GM19238 (cell line): Measurements from ENCODE around the gene MTMR10.

ENCODE experiments used
- DNase-seq: peaks from one replicate; pipeline ENCODE4 v3.0.0; 2011; ENCODE audit warnings: low spot score; ENCODE audit not compliant: insufficient read length

The MTMR10 gene

DNA sequence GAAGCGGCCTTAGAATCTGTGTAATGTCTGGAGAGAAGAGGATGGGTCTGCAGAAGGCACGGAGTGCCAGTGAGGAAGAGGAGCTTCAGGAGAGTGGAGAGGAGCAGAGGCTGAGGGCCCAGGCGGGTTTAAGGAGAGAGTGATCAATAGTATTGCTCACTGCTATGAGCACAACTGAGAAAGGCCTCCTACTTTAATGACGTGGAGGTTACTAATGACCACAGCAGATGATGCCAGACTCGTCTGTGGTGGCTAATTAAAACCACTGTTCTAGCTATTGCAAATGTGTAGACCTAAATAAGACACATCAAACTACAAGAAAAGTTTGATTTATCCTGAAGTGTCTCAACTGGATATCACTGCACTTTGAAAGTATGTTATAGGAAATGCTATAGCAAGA, 33.2 kb downstream of the MTMR10 start:
- DNase-seq: no peak

DNA sequence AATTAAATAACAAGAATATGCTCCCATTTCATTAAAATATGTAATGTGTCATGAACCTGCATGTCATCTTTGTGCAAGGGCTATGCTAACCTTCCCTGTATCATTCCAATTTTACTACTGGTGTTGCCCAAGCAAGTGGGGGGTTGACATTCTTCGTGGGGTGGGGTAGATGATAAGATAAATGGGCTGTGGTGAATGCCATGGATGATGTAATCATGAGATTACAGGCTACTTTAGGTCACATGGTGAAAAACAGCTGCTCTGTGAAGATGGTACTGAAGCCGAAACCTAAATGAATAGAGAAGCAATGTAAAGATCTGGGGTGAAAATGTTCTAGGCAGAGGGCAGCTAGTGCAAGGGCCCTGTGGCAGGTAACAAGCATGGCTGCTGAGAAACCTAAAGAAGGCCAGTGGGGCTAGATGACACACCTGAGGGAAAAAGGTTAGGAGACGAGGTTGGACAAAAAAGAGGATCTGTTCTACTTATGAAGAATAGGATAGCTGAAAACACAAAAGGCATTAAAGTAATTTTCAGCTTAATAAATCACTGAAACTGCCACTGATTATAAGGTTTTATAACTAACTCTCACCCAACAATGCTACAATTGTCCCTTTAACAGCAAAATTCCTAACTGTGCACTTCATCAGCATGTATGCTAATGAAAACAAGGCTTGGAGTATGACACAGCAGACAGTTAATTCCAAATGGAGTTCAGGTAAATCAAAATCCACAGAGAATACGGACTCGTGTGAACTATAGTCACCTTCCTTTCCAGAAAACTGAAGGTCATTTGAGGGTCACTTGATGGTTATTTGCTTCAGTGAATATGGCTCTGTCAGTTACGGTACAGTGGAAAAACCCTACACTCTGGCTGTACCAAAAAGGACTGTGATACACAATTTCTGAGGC, 35.0 kb downstream of the MTMR10 start:
- no peak for DNase-seq

DNA sequence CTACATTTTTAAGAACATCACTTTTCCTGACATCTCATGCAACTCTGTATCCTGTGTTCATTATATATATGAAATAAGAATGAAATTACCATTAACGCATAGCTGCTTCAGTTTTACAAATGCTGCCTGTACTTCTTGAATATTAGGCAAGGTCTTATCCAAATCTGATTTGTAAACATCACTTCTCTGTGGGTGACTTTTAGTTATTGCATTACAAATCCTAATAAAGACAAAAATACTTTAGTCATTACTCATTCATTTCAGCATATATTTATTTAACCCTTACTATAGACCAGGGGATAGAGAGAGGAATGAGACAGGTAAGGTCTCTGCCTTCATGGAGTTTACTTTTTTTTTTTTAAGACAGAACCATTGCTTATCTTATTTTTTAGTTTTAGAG, 36.8 kb downstream of the MTMR10 start:
- no peak for DNase-seq

DNA sequence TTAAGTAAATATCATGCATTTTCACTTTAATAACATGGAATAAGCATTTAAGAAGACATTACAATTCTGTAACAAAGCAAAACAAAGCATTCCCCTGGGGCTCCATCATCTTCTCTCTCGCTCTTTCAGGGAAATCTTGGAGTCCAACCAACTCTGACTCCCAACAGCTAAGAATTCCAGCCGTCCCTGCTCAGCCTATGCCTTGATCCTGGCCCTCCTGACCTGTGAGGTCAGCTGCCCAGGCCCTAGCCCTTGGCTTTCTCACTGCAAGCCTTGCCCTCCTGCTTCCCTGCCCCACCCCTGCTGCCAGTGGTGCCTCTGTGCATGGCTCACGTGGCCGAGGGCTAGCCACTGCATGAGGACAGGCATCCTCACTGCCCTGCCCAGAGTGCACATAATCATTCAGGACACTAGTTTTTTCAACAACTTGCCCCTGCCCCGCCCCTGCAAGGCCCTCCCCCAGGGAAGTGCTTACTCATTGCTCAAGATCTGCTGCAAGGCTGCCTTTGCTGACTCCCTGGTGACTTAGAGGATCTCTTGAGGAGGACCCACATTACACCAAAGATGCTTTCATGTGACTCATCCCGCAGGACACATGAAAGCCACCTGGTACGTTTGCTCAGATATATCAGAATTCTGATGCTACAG, 37.6 kb downstream of the MTMR10 start:
- DNase-seq: no peak

DNA sequence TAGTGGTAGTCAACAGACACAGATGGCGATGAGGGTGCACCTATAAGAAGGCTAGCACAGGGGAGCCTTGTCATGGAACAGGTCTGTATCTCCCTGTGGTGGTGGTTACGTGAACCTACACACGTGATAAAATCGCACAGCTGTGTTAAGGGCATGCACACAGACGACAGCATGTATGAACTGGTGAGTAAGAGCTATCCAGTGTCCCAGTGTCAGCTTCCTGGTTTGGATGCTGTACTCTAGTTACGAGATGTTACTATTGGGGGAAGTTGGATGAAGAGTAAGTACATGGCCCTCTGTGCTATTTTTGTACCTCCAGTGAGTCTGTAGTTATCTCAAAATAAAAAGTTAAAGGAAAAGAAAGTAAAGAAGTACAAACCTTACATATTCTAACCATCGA, 38.2 kb downstream of the MTMR10 start:
- no peak for DNase-seq

DNA sequence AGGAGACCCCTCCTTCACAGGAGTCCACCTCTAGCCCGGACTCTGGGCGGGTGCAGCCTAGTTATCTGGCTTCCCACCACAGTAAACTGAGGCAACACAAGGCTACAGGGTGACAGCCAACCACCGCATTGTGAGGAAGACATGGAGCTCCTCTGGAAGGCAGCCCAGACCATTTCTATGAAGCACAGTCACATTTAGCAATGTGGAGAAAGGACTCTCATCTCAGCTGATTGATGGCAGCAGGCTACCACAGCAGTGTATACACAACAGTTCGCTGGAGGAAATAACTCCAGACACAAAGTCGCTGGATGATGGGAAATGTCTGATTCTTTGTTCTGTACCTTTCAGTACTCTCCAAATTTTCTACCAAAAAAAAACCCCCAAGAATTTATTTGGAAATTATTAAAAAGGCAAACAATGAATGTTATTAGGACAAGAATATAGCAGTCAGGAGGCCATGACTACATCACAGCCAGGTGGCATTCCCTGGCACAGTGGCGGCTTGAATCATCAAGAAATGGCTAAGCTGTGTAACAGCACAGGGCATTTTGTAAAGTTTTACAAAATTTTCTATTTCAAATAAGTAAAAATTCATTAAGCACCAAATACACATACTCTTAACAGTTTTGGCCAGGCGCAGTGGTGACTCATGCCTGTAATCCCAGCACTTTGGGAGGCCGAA, 47.6 kb downstream of the MTMR10 start:
- no peak for DNase-seq

DNA sequence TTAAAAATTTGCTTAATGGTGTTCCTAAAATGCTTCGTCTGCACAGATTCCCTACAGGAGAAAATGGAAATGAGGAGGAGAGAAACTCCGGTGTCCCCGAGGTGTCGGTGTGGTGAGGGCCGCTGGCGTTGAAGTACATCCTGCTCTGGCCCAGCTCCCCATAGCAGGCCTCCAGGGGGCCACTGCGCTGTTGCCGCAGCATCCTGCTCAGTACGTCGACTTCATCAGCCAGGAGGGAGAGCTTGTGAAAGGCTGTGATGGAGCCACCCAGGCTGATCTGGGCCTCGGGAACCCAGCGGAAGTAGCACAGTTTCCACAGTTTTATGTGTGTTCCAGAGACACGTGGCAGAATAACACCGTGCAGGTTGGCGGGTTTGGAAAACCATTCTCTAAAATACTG, 49.9 kb downstream of the MTMR10 start:
- no peak for DNase-seq

DNA sequence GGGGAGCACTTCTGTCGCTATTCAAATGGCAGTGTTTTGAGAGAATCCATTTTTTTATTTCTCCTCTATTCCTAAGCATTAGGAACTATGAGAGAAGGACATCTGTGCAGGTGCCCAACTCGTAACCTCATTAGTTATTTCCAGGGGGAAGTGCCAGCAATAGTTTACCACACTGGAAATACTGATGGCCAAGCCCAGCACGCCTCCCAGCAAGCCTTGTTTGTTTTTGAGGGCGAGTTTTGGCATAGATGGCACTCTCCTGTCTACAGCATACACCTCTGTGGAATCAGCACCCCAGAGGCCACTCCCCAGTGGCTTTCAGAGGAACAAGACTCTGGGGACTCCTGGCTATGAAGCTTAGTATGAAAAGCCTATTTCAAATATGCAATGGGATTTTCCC, 51.1 kb downstream of the MTMR10 start:
- no peak for DNase-seq

DNA sequence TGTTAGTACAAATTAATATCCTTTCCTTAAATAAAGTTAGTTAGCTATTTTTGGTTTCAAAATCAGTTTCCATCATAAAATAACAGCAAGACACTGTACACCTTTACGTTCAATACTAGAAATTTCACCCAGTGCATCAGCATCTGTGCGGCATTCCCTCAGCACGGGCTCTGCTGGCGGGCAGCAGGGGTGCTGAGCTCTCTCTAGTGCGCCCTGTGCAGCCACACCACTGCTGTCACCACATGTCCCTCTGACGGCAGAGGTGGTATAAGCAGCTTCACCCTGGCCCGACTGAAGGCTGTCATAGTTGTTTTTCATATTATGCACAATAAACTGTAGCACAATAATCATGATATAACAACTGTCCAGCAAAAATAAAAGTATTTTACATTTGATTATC, 52.3 kb downstream of the MTMR10 start:
- DNase-seq: no peak

DNA sequence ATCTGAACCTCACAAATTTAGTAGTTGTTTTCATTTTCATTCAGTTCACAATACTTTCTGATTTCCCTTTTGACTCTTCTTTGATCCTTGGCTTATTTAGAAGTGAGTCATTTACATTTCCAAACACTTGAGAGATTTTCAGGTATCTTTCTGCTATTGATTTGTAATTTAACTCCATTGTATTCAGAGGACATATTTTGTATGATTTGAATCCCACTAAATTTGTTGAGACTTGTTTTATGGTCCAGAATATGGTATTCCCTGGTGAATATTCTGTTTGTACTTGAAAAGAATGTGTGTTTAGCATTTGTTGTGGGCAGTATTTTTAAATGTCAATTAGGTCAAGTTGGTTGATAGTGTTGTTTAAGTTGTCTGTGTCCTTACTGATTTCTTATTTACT, 58.1 kb downstream of the MTMR10 start:
- DNase-seq: no peak

DNA sequence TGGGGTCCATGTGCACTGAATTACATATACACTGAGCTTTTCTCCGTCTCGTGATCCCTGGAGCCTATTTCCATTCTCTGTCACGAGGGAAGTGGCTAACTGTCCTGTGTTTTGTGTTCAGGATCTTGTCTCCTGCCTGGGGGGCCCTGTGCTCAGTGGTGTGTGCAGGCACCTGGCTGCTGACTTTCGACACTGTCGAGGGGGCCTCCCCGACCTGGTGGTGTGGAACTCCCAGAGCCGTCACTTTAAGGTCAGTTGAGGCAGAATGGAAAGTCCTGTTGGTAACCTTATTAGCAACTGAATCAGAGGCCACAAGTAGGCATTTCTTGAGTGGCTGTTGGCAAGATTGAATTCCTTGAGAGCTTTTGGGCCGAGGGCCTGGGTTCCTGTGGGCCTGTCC, 61.0 kb downstream of the MTMR10 start:
- DNase-seq: no peak

DNA sequence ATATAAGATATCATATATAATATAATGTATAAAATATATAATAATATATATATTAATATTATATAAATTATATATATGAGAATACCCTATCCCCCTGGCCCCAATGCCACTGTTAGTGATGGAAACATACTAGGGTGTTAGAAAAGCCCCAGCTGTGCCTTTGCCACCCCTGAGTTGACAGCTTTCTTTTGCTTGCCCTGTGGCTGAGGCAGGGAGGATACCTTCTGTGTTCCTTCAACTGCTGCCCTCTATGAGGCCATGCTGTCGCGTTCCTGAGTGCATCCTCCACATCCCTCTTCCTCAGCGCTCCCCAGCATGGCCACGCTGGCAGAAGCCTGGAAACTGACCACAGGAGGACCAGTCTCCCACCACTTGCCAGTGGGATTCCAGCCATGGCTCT, 61.4 kb downstream of the MTMR10 start:
- DNase-seq: no peak

DNA sequence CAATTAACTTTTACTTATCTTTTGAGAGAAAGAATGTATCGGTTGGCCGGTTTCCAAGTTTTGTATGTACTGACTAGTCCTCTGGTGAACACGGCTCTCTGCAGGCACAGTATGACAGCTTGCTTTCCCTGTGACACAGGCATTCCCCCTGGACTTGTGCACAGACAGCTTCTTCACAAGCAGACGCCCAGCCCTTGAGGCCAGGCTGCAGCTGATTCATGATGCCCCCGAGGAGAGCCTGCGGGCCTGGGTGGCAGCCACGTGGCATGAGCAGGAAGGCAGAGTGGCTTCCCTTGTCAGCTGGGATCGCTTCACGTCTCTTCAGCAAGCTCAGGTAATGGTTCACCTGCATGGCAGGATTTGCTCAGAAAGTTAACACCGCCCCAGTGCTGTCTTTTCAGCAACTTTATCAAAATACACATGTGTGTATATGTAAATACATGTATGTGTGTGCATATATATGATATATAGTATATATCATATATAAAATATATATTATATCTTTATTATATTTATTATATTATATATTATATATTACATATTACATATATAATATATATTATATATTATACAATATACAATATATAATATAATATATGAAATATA, 62.3 kb downstream of the MTMR10 start:
- DNase-seq: no peak

DNA sequence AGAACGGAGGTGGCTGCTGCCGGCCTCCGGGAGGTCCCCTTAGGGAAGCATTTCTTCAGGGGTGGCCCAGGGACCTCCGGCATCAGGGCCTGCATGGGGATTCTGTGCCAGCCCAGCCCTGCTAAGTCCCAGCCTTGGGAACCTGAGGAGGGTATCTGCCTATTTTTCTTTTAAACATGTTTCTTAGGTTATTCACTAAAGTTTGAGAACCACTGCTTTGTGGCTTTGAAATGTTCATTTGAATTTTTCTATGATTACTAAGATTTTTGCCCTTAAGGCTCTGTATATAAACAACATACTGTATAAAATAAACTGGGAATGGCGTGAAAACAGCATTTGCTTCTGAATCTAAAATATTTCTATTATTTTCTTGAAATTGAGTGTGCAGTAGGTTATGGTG, 63.4 kb downstream of the MTMR10 start:
- no peak for DNase-seq

DNA sequence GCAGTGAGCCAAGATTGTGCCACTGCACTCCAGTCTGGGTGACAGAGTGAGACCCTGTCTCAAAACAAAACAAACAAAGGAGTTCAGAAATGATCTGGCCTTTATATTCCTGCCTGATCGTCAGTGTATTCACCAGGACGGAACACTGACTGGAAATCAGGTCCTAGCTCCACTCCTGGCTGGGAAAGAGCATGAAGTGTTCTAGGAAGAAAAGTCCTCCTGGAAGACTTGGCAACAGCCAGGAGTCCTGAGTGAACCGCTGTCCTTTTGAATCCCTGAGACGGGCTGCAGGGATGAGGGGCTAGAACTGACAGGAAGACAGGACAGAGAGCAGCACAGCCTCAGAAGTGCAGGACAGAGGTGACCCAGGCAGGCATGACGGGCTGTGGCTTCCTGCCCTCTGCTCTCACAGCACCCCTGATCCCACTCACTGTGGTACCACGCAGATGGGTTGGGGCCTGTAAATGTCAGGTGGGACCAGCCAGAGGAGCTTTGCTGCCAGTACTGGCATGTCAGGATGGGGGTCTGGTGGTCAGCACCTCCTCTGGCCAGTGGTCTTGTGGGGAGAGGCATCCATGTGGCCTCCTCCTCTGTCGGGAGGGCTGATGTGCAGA, 64.2 kb downstream of the MTMR10 start:
- no peak for DNase-seq

DNA sequence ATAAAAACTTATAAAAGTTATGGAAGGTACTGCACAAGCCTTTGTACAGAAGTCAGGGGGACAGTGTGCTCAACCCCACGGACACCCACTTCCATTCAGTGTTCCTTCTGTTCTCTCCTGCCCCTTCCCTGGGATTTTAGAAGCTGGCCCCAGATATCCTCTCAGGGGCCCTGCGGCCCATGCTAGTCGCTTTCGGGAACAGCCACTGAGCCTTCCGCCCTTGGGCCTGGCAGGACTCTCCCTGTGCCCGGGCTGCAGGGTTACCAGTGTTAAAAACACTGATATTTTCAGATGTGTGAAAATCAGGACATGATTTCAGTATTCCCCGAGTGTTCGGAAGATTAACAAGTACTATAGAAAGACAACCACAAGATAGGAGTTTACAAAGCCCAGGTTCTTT, 65.3 kb downstream of the MTMR10 start:
- no peak for DNase-seq

DNA sequence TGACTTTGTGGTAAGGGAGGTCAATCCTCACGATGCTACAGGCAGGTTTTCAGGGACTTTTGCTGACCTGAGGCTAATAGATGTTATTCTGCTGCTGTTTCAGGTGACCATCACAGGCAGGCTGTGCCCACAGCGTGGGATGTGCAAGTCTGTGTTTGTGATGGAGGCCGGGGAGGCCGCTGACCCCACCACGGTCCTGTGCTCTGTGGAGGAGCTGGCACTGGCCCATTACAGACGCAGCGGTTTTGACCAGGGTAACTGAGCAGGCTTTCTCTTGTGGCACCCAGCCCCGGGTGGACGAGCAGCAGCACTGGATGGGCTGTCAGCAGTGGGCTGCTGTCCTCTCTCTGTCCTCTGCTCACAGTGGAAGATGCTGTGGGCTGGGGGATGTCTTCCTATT, 65.7 kb downstream of the MTMR10 start:
- DNase-seq: no peak

DNA sequence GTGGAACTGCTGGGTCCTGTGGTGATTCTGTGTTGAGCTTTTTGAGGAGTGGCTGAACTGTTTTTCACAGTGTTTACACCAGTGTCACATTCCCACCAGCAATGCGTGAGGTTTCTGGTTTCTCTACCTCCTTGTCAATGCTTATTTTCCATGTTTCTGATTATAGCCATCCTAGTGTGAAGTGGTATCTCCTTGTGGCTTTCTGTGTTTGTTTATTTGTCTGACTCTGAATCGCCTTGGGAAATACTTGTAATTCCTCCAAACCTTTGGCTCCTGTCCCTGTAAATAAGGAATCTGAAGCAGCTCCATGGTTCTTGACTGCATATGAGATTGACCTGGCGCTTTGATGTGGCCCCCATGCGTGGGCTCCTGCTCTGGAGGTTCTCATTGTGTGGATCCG, 67.1 kb downstream of the MTMR10 start:
- DNase-seq: no peak

DNA sequence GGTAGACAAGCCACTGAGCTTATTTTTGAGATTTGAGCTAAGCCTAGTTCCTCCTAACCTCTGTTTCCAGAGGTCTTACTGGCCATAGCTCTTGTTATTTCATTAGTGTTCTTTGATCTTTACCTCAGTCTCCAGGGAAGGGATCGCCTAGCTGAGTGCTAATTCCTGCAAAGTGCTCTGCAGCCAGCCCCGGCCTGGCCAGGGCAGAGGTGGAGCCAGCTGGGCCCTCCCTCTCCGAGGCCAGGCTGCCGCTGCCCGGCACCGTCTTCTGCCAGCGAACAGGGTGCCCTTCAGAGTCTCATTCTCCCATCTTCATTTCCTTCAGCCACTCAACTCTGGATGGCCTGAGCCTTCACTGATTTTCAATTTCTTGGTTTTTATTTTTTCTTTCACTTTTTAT, 68.0 kb downstream of the MTMR10 start:
- no peak for DNase-seq

DNA sequence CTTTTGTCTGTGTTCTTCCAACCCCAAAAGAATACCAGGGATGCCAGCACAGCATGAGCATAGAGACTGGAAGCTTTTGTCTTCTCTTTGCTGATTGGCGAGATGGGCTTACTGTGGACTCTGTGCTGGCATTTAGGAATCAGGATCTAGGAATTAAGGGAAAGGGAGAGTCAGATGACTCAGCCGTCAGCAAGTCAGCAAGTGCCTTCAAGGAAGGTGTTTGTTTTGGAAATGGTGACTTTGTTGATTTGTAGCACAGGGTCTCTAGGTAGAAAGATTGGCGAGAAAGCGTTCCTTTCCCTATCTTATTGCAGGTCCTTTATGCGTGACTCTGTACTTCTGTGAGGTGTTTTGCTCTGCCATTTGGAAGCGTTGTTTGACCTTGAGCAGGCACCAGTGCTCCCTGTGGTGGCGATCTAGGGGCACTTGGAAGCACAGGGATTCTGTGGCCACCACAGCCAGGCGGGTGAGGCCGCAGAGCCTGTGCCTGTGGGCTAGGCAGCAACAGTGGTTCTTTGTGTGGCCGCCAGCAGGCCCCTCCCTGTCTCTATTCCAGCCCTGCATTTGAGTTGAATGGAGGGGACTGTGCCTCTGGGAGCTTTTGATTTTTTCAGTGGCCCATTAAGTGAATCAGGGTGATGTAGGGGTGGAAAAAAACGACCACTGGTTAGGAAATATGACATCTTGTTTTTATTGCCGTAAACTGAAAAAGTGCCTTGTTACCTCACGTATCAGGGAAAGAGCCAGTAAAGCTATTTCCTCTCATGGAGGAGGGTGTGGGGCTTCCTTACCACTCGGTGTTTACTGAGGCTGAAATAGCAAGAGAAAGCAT, 68.7 kb downstream of the MTMR10 start:
- no peak for DNase-seq
